ENCODE results near the gene ALG5. TPM values are rescaled to one million over a fixed set of nuclear protein-coding genes. Genes with fewer than 3 reads are reported as not detected.

The ALG5 gene
- polyA plus RNA-seq, 1 of the 3 experiments (the other 2 are of a cell fraction), result 24.2 TPM

DNA sequence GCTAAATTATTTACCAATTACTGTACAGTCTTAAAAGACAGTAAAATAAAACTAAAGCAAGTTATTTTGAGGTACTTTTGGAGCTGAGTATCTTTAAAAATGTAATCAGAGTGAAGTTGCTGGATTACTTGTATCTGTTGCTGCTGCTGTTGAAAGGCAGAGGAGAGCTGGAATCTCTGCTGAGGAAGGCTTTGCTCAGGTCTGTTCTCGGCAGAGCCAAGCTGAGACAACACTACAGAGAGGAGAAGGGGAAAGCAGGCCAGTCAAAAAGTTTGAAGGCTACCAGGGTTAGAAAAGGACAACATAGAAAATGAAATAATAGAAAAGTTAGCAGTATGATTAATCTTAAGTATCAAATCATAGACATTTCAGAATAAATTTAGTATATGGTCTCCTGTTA lies 11.3 kb upstream of the ALG5 start (continued):
- TF ChIP-seq, protein P1, sequence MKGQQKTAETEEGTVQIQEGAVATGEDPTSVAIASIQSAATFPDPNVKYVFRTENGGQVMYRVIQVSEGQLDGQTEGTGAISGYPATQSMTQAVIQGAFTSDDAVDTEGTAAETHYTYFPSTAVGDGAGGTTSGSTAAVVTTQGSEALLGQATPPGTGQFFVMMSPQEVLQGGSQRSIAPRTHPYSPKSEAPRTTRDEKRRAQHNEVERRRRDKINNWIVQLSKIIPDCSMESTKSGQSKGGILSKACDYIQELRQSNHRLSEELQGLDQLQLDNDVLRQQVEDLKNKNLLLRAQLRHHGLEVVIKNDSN (IDR thresholded peaks at IDR 0.05; ENCODE audit: borderline replicate concordance, low read depth), result no peak

DNA sequence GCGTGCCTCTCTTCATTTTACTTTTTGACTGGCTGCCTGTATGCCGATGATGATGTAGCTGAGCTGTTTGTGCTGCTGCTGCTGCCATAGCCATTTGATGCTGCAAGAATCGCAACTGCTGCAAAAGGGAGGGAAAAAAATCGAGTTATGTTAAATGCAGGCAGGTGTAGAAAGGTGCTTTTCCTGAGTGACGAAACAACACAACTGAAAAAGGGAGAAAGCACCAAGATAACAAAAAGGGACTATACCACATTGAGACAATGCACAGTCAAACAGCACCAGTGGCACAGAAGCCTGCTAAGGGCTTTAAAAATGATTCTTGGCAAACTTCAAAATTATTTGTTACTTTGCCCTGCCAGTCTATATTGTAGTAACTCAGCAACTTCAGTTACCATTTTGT lies 10.6 kb upstream of the ALG5 start:
- Histone ChIP-seq H3K9me2 (no peaks in the 10 kb centered on the region), H3K36me3 (replicated peaks in 1 of 2; ENCODE audit: control insufficient read depth in 1 of 2, insufficient read depth in 2 of 2, low read length in 1 of 2) (peaks cover 94 to 96% of the 10 kb centered on the region in 2 experiments), H3K4me2 (no peak overlapping the region), H3K4me3 (ENCODE audit: low read depth in 2 of 2, low read length in 1 of 2) (no peak overlapping the region), H3K27me3 (ENCODE audit: insufficient read depth) (no peaks in the 10 kb centered on the region), H3F3A (replicated peaks; ENCODE audit: insufficient read depth) (peaks cover 40% of the 10 kb centered on the region), H3K9ac (no peak overlapping the region), H3K27ac (ENCODE audit: low read depth in 2 of 2, low read length in 1 of 2) (no peak overlapping the region), H3K79me2 (ENCODE audit: insufficient read depth) (peaks cover 23% of the 10 kb centered on the region), H3K4me1 (ENCODE audit: control insufficient read depth in 1 of 2, insufficient read depth in 2 of 2, low read depth in 1 of 2, low read length in 1 of 2) (no peaks in the 10 kb centered on the region; a peak in 1 of 4 replicates), H3K9me3 (no peaks in the 10 kb centered on the region), H2AFZ (ENCODE audit: low read depth) (no peak overlapping the region), H4K20me1 (ENCODE audit: insufficient read depth) (no peaks in the 10 kb centered on the region)
- 70% methylated on average over 5 of the region's 5 CpGs for WGBS (ENCODE audit: low lambda C conversion rate)
- ChIA-PET CTCF (interaction anchor here (4.6 kb wide), 1 partner anchor 9 kb away, joined by 26 read pairs; the partner anchor contains the start of genes ALG5 and EXOSC8), POLR2A (interaction anchor here (0.7 kb wide), 1 partner anchor 9 kb away, joined by 4 read pairs; the partner anchor contains the start of gene EXOSC8)
- DNase-seq, result no peak
- TF ChIP-seq, protein P2, sequence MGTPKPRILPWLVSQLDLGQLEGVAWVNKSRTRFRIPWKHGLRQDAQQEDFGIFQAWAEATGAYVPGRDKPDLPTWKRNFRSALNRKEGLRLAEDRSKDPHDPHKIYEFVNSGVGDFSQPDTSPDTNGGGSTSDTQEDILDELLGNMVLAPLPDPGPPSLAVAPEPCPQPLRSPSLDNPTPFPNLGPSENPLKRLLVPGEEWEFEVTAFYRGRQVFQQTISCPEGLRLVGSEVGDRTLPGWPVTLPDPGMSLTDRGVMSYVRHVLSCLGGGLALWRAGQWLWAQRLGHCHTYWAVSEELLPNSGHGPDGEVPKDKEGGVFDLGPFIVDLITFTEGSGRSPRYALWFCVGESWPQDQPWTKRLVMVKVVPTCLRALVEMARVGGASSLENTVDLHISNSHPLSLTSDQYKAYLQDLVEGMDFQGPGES (IDR thresholded peaks at IDR 0.05; ENCODE audit: low read depth, low read length), result no peak
- TF ChIP-seq SMC3 (IDR thresholded peaks at IDR 0.05; ENCODE audit: low read depth, low read length) (no peak), TCF12 (IDR thresholded peaks at IDR 0.05) (no peak), FOSL2 (IDR thresholded peaks at IDR 0.05; ENCODE audit: borderline replicate concordance, low read depth) (no peak), NRF1 (IDR thresholded peaks at IDR 0.05; ENCODE audit: low read depth, low read length) (no peak), MXI1 (IDR thresholded peaks at IDR 0.05; ENCODE audit: low read depth, low read length) (no peak), CHD2 (IDR thresholded peaks at IDR 0.05; ENCODE audit: low read length, partially characterized antibody) (no peak), RFX5 (IDR thresholded peaks at IDR 0.05; ENCODE audit: low read length) (no peak), SIN3A (IDR thresholded peaks at IDR 0.05; ENCODE audit: borderline replicate concordance, low read depth, low read length) (no peak), GABPA (IDR thresholded peaks at IDR 0.05; ENCODE audit: low read depth) (no peak), FOXM1 (IDR thresholded peaks at IDR 0.05; ENCODE audit: low read depth) (no peak), TEAD4 (IDR thresholded peaks at IDR 0.05; ENCODE audit: borderline replicate concordance, insufficient read depth) (no peak), FOXJ3 (CRISPR knock-in tag; IDR thresholded peaks at IDR 0.05) (no peak), RXRA (IDR thresholded peaks at IDR 0.05; ENCODE audit: borderline replicate concordance, low read depth) (no peak), EP300 (IDR thresholded peaks at IDR 0.05; ENCODE audit: borderline replicate concordance in 1 of 2, low read depth in 1 of 2, low read length in 1 of 2) (no peak), RAD21 (IDR thresholded peaks at IDR 0.05; ENCODE audit: low read length) (no peak), TAF1 (IDR thresholded peaks at IDR 0.05; ENCODE audit: borderline replicate concordance, low read depth, low read length) (no peak), ELF1 (IDR thresholded peaks at IDR 0.05) (no peak)
- TF ChIP-seq, protein P3, sequence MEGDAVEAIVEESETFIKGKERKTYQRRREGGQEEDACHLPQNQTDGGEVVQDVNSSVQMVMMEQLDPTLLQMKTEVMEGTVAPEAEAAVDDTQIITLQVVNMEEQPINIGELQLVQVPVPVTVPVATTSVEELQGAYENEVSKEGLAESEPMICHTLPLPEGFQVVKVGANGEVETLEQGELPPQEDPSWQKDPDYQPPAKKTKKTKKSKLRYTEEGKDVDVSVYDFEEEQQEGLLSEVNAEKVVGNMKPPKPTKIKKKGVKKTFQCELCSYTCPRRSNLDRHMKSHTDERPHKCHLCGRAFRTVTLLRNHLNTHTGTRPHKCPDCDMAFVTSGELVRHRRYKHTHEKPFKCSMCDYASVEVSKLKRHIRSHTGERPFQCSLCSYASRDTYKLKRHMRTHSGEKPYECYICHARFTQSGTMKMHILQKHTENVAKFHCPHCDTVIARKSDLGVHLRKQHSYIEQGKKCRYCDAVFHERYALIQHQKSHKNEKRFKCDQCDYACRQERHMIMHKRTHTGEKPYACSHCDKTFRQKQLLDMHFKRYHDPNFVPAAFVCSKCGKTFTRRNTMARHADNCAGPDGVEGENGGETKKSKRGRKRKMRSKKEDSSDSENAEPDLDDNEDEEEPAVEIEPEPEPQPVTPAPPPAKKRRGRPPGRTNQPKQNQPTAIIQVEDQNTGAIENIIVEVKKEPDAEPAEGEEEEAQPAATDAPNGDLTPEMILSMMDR (IDR thresholded peaks at IDR 0.05), result no peak
- TF ChIP-seq, protein P4, sequence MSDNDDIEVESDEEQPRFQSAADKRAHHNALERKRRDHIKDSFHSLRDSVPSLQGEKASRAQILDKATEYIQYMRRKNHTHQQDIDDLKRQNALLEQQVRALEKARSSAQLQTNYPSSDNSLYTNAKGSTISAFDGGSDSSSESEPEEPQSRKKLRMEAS (IDR thresholded peaks at IDR 0.05; ENCODE audit: low read depth), result no peak

All from SK-N-SH (cell line).